H54 (cell line): Measurements from ENCODE around the gene PPIF.

Source experiments
- DNase-seq: peaks from one replicate; pipeline ENCODE4 v3.0.0; 2011; ENCODE audit warnings: low spot score, mixed read lengths; ENCODE audit not compliant: insufficient read length
- FAIRE-seq: peaks from 3 replicates; lab custom pipeline; 2011; peaks lifted over from hg19 to GRCh38; lab: Jason Lieb, UNC
- POLR2A ChIP-seq: IDR thresholded peaks from 2 replicates; pipeline ENCODE4 v1.6.1; 2011; ENCODE audit warnings: low read depth, mild to moderate bottlenecking, low read length

Gene PPIF

DNA sequence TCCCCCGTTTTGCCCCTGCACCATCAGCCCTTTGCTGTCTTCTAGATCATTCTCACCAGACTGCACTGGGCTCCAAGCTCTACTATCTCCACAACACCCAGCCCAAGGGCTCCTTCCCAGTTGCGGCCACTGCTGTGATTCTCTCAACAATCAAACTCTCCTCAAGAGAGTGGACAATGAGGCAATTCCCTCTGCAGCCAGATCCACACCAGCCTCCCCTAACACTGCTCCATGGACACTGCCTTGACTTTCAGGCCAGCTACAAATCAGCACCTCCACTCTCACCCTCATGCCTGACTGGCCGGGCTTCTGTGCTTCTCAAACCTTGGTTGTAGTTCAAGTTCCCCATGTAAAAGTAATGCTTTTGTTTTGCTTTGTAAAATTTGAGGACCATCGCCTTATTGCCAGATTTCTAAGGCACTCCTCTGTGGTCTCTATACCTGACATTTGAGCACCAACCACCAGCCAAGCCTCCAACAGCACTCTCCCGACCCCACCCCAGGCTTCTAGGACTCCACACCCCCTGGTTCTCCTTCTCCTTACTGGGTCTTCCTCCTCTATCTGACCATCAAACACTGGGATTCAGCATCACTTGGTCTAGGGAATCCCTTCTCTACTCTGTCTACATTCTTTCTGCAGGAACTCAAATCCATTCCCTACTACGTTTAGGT lies 45.4 kb downstream of the PPIF start:
- DNase-seq: no peak
- TF ChIP-seq POLR2A: no peak
- FAIRE-seq: no peak

DNA sequence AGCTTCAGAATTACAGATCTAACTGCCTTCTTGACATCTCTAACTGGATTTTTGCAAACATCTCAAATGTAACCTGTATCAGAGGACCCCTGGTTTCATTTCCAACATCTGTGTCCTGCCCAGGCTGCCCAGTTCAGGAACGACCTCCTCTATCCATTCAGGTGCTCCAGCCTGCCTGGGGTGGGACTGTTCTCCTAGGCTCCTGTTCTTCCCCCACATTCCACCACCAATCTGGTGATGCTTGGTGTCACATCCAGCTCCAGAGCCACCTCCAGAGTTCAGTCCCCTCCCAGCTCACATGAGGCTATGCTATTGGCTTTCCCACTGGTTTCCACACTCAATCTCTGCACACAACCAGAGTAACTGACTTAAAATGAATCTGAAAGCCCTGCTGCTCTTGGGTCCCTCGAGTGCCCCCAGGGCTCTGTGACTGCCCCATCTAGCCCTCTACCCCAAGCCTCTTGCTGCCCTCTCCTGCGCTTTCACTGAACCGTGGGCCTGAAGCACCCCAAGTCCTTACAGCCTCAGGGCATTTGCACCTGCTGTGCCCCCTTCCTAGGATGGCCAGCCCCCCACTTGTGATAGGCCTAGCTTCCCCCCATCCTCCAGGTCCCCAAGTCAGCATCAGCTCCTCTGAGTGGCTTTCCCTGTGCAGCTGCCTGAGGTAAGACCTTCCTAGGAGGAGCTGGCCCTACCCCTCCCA lies 46.1 kb downstream of the PPIF start:
- TF ChIP-seq POLR2A: no peak
- FAIRE-seq: no peak
- DNase-seq: no peak

DNA sequence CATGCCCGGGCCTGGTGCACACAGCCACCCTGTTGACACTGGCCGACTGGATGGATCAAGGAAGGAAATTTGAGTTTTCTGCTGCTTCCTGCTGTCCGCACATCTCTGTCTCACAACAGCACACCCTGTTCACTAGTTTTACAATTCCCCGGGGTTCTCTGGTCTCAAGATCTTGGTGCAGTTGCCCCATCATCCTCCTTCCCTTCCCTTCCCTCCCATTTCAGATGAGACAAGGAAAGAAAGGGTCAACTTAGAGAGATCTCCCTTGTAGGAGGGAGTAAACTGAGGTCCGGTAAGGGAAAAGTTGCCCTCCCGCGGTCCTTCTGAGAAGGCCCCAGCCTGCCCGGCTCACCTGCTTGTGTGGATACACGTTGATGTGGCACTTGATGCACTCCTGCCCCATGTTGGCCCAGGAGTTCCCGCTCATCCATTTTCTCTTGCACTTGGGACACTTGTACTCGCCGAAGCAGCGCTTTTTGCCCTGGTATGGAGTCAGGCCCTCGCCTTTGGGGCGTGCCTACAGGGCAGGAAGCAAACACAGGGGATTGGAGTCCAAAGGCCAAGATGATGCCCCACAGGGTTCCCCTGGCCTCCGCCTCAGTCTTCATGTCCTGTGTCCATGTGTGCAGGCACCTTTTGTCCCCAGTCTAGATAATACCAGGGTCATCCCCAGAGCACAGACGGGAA lies 46.8 kb downstream of the PPIF start:
- no peak for TF ChIP-seq POLR2A
- DNase-seq (no peak), FAIRE-seq (no peak)

DNA sequence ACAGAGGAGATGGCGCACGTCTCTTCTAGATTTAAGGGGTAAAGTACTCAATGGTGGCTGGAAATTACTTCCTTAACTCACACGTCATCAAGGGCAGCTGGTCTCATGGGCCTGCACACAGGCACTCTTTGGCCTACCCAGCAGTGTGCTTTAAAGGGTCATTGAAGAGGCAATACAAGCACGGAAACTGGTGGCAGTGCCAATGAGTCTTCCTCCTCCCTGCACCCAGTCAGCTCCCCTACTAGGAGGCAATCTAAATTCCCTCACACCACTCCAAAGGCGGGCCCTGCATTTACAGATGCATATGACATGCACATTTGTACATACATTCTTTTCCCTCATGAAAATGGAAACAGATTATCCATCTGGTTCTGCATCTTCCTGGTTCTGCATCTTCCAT lies 47.4 kb downstream of the PPIF start:
- TF ChIP-seq POLR2A: no peak
- FAIRE-seq: no peak
- no peak for DNase-seq

DNA sequence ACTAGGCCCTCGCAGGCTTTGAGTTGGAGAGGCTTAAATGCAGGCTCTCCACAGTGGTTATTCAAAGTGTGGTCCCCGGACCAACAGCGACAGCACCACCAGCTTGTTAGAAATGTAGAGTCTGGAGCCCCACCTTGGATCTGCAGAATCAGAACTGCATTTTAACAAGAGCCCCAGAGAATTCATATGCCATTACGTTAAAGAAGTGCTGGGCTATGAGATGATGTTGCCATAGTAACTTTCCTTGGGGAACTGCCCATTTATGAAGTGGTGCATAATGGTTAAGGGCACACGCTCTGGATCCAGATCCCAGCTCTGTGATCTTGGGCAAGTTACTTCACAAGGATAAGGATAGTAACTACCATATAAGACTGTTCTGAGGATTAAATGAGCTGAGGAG lies 49.3 kb downstream of the PPIF start:
- TF ChIP-seq POLR2A: no peak
- FAIRE-seq (no peak), DNase-seq (no peak)

DNA sequence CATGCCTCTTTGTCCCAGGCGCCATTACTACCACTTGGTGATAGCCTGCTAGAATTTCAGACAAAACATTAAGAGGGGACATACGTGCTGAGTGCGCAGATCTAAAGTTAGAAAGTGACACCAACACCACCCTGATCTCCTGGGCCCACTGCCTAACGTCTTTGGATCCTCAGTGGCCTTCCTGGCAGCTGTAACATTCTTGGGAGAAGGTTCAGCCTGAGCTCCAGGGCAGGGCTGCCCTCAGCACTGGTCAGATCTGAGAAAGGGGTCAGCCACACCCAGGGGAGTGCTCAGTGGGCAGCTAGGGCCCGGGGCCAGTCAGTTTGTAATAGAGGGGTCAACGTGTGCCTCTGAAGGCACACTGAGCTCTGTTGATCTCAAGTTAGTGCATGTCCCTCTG lies 49.8 kb downstream of the PPIF start:
- no peak for TF ChIP-seq POLR2A
- no peak for FAIRE-seq

DNA sequence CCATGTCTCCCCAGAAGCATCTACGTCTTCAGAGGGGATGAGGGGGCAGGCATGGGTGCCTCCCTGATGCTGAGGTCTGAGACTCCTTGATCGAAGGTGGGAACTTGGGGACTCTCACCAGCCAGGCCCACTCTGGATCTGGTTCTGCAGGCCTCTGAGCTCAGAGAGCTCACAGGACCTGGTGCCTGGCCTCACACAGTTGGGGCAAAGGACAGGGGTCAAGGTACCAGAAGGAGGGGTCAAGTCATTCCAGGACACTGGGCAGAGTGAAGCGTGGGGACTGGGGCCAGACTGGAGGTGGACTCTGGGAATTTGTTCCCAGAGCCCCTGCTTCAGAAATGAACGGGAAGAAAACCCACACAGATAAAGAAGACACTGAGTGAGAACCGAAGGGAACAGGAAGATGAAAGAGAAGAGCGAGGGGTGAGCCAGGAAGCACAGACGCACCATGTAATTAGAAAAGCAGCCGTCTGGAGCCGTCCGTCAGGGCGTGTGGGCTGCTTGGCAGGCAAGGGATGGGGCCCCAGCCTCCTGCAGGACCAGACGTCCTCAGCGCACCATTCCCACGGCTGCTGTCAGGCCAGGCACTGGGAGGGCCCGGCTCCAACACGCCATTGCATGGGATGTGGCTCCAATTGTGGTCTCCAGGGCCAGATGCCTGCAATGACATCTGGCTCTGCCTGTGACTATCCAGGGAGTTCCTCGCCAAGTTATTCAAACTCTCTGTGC lies 50.5 kb downstream of the PPIF start:
- no peak for TF ChIP-seq POLR2A
- FAIRE-seq (no peak), DNase-seq (no peak)

More for the DNA sequence above, 49.8 kb downstream of the PPIF start:
- DNase-seq: no peak

DNA sequence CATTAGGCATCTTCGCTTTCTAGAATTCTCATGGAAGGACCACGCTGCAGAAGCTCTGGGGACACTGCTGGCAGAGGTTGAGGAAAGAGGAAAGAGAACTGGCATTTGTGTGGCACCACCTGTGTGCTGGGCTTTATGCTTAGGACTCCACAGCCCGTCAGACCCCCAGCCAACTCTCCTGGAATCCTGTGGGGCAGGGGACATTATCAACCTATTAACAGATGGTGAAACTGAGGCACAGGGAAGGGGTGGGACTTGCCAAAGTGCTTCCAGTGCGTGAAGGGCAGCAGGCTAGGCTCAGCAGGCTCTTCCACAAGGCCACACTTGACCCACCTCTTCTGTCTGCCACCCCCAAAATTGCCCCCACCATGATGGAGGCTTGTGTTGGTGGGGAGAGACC lies 51.4 kb downstream of the PPIF start:
- no peak for FAIRE-seq
- no peak for TF ChIP-seq POLR2A

DNA sequence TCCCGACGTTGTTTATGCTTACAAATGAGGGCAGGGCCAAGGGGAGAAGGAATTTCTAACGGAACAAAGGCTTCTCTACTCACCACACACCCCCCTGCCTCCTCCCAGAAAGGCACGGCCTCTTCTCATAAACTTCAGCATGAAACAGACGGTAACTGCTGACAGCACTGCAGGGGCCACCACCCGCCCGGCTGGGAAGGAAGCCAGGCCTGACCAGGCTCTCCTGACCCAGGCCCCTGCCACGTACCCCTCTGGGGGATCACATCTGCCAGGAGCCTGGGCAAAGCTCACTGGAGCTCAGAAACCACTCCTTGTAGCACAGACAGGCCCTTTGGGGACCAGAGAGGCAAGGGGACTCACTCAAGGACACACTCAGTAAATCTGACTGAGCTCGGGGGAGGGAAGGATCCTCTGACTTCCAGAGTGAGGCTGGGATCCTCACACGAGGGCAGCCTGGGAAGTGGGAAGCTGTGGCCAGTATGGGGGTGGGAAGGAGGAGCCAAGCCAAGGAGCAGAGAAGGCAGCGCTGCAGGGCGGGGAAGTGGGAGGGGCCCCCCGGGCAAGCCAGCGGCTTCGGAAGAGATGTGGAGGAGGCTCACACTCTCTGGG lies 52.1 kb downstream of the PPIF start:
- DNase-seq: peak; percentile 98
- peak; percentile 87 for FAIRE-seq
- peak; percentile 67 for TF ChIP-seq POLR2A

More for the DNA sequence above, 51.4 kb downstream of the PPIF start:
- DNase-seq: no peak

DNA sequence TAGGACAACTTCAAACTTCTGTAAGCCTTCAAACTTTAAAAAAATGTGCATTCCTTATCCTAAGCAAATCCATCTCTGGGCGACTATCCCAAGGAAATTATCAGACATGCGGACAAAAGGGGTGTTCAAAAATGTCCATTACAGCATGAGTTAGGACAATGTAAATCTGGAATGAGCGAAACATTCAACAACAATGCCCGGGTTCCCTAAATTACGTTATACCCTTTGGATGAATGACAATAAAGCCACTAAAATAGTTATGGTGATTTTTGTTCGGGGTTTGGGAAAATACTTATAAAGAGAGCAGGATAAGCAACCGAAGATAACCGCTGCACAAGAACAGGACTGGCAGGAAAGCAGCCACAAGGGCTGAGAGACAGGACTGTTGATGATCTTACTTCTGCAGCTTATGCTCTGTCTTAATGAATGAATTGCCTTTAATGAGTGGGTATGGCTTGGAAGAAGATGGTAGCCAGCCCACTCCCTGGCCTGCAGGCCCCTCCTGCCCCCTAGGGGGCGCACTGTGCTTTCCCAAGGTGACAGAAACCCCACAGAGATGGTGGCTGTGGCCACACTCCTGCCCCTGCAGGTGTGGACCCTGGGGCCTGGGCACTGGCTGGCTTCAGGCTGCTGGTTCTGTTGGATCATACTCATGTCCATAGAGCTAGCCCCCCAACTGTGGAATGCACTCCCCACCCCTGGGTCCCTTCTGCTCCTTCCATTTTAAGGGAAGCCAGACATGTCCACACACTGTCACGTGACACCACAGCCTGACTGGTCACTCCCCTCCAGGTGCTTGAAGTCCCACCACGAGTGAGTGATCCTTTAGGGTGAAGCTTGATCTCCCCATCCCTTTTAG lies 53.1 kb downstream of the PPIF start:
- DNase-seq (no peak), FAIRE-seq (no peak)
- TF ChIP-seq POLR2A: no peak

DNA sequence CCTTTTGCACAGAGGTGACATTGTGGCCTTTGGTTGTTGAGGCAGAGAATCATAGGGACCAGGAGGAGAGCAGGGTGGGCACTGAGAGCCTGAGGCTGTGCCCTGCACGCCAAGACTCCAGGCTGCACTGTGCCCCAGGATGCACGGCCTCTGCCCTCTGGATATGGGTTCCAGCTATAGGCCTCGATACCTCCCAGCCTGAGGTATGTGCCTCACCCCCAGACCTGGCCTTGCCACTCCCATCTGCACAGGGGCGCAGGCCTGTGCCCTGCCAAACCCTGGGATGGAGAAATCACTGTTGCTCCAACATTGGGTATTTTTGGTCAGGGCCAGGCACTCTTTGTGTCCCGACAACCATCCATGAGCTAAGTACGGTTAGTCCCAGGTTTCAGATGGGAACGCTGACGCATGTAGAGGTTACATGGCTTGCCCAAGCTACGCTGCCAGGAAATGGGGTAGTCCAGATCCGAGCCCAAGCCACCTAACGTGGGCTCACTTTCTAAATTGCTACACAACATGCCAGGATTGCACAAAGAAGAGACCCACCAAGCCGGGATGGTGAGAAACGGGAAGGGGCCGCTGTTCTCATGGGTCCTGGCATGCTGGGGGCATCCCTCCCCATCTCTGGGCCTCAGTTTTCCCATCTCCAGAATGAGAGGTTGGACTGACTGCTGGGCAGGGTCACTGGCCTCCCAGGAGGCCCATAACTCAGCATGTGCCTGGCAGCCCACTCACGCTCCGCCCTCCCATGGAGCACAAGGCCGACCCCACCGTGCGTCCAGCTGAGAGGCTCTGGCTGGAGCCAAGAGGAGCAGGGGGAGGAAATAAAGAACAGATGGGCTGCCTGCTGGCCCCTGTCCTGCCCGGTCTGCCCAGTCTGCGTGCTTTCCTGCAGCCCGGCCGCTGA lies 54.0 kb downstream of the PPIF start:
- FAIRE-seq (no peak), DNase-seq (no peak)
- no peak for TF ChIP-seq POLR2A

DNA sequence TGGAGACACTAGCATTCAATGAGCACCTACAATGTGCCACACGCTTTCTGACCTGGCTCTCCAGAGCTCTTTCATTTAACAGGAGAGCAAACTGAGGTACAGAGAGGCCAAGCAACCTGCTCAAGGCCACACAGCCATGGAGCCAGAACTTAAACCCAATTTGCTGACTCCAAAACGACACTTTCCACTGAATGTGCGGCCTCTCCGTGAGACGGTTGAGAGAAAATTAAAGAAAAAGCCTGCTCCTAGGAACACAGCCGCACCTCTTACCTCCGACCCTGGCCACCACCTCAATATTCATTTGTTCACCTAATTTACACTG lies 55.3 kb downstream of the PPIF start:
- FAIRE-seq (no peak), DNase-seq (no peak)
- TF ChIP-seq POLR2A: no peak
